ACC112 (cell line): ENCODE measurements around the gene TFCP2L1.

Experiments used
- H2AFZ ChIP-seq: fragments of 200-600 bp; sonication (generic); one replicate; pipeline ENCODE4 v1.6.0; 2017; ENCODE audit warnings: antibody characterized with exemption, low read length; ENCODE audit not compliant: unreplicated experiment
- H3K27ac ChIP-seq: fragments of 200-600 bp; sonication (generic); 2 replicates; pipeline ENCODE4 v1.5.1; 2014; ENCODE audit warnings: low read depth, mild to moderate bottlenecking, antibody characterized with exemption, low read length, moderate library complexity
- H3K27me3 ChIP-seq: fragments of 200-600 bp; sonication (generic); 2 replicates; pipeline ENCODE4 v1.6.1; 2014; ENCODE audit warnings: mild to moderate bottlenecking, antibody characterized with exemption, low read length, moderate library complexity, mixed read lengths; ENCODE audit not compliant: insufficient read depth
- H3K36me3 ChIP-seq: fragments of 200-600 bp; sonication (generic); 2 replicates; pipeline ENCODE4 v1.6.1; 2016; ENCODE audit warnings: mild to moderate bottlenecking, antibody characterized with exemption, low read length, moderate library complexity, mixed read lengths; ENCODE audit not compliant: insufficient read depth
- H3K4me1 ChIP-seq: fragments of 200-600 bp; sonication (generic); one replicate; pipeline ENCODE4 v1.6.1; 2016; ENCODE audit warnings: low read length, mixed read lengths; ENCODE audit not compliant: insufficient read depth, unreplicated experiment, control insufficient read depth
- H3K4me3 ChIP-seq: fragments of 200-600 bp; sonication (generic); 2 replicates; pipeline ENCODE4 v1.5.1; 2014; ENCODE audit warnings: mild to moderate bottlenecking, low read depth, low read length
- H3K79me2 ChIP-seq: fragments of 200-600 bp; sonication (generic); one replicate; pipeline ENCODE4 v1.6.0; 2016; ENCODE audit warnings: low read length; ENCODE audit not compliant: control insufficient read depth, unreplicated experiment, insufficient read depth

Gene TFCP2L1

GRCh38 chr2:121196132-121196848, 88.7 kb downstream of the TFCP2L1 start:
- H3K4me1 ChIP-seq, result peaks cover 11% of the 10 kb centered on the region
- H3K27ac ChIP-seq, result no peak overlapping the region
- H3K79me2 ChIP-seq, result no peaks in the 10 kb centered on the region
- H3K4me3 ChIP-seq, result no peak overlapping the region
- no peaks in the 10 kb centered on the region for H3K27me3 ChIP-seq
- no peak overlapping the region for H2AFZ ChIP-seq
- no peaks in the 10 kb centered on the region for H3K36me3 ChIP-seq

GRCh38 chr2:121195036-121195435, 90.0 kb downstream of the TFCP2L1 start:
- H3K36me3 ChIP-seq, result no peaks in the 10 kb centered on the region
- H3K27me3 ChIP-seq, result no peaks in the 10 kb centered on the region
- no peak overlapping the region for H3K27ac ChIP-seq
- H3K4me1 ChIP-seq, result peaks cover 11% of the 10 kb centered on the region
- H3K4me3 ChIP-seq, result no peak overlapping the region
- no peaks in the 10 kb centered on the region for H3K79me2 ChIP-seq
- H2AFZ ChIP-seq, result no peak overlapping the region

- Histone ChIP-seq H3K4me3 (no peak overlapping the region), H3K4me1 (peaks cover 11% of the 10 kb centered on the region), H3K79me2 (no peaks in the 10 kb centered on the region), H3K27me3 (no peaks in the 10 kb centered on the region), H3K27ac (no peak overlapping the region), H2AFZ (no peak overlapping the region), H3K36me3 (no peaks in the 10 kb centered on the region)
Measured at GRCh38 chr2:121194626-121195025, 90.4 kb downstream of the TFCP2L1 start.

- Histone ChIP-seq H3K79me2 (no peaks in the 10 kb centered on the region), H3K27ac (no peak overlapping the region), H3K36me3 (no peaks in the 10 kb centered on the region), H3K4me3 (no peak overlapping the region), H2AFZ (no peak overlapping the region), H3K27me3 (no peaks in the 10 kb centered on the region), H3K4me1 (peaks cover 11% of the 10 kb centered on the region)
Measured at GRCh38 chr2:121193185-121193584, 91.8 kb downstream of the TFCP2L1 start.

GRCh38 chr2:121192576-121192975, 92.4 kb downstream of the TFCP2L1 start:
- Histone ChIP-seq H3K36me3 (no peaks in the 10 kb centered on the region), H2AFZ (no peak overlapping the region), H3K4me3 (no peak overlapping the region), H3K79me2 (no peaks in the 10 kb centered on the region), H3K4me1 (peaks cover 7% of the 10 kb centered on the region), H3K27me3 (no peaks in the 10 kb centered on the region), H3K27ac (no peak overlapping the region)

- H2AFZ ChIP-seq, result no peak overlapping the region
- H3K79me2 ChIP-seq, result no peaks in the 10 kb centered on the region
- H3K36me3 ChIP-seq, result no peaks in the 10 kb centered on the region
- H3K4me3 ChIP-seq, result no peak overlapping the region
- no peak overlapping the region for H3K27ac ChIP-seq
- H3K4me1 ChIP-seq, result no peaks in the 10 kb centered on the region
- no peaks in the 10 kb centered on the region for H3K27me3 ChIP-seq
Measured at GRCh38 chr2:121191191-121192170, 93.5 kb downstream of the TFCP2L1 start.

GRCh38 chr2:121189661-121190381, 95.2 kb downstream of the TFCP2L1 start:
- Histone ChIP-seq H3K36me3 (no peaks in the 10 kb centered on the region), H3K4me3 (no peak overlapping the region), H3K27ac (no peak overlapping the region), H3K4me1 (no peaks in the 10 kb centered on the region), H2AFZ (no peak overlapping the region), H3K79me2 (no peaks in the 10 kb centered on the region), H3K27me3 (no peaks in the 10 kb centered on the region)

GRCh38 chr2:121189011-121189410, 96.0 kb downstream of the TFCP2L1 start:
- Histone ChIP-seq H3K4me3 (no peak overlapping the region), H3K36me3 (no peaks in the 10 kb centered on the region), H3K79me2 (no peaks in the 10 kb centered on the region), H3K27ac (no peak overlapping the region), H2AFZ (no peak overlapping the region), H3K4me1 (no peaks in the 10 kb centered on the region), H3K27me3 (no peaks in the 10 kb centered on the region)

GRCh38 chr2:121187982-121188411, 97.0 kb downstream of the TFCP2L1 start:
- H3K27ac ChIP-seq, result no peak overlapping the region
- H3K27me3 ChIP-seq, result no peaks in the 10 kb centered on the region
- no peaks in the 10 kb centered on the region for H3K79me2 ChIP-seq
- no peaks in the 10 kb centered on the region for H3K4me1 ChIP-seq
- no peaks in the 10 kb centered on the region for H3K36me3 ChIP-seq
- no peak overlapping the region for H2AFZ ChIP-seq
- H3K4me3 ChIP-seq, result no peak overlapping the region

- no peaks in the 10 kb centered on the region for H3K79me2 ChIP-seq
- H3K4me3 ChIP-seq, result no peak overlapping the region
- H2AFZ ChIP-seq, result no peak overlapping the region
- no peaks in the 10 kb centered on the region for H3K4me1 ChIP-seq
- H3K27me3 ChIP-seq, result no peaks in the 10 kb centered on the region
- no peaks in the 10 kb centered on the region for H3K36me3 ChIP-seq
- no peak overlapping the region for H3K27ac ChIP-seq
Measured at GRCh38 chr2:121187351-121187981, 97.5 kb downstream of the TFCP2L1 start.
